Activated T-cell treated with anti-CD3 and anti-CD28 coated beads for 4 hours (primary cell): ENCODE measurements around the gene STXBP2.
"Not testable (repeated sequence)": the region's sequence is repeated elsewhere in the genome, so short reads cannot be mapped to it uniquely, and the experiment has no call there.

Experiments
- DNase-seq: peaks from one replicate; pipeline ENCODE4 v3.0.0-alpha.2; 2020

Gene STXBP2

DNA sequence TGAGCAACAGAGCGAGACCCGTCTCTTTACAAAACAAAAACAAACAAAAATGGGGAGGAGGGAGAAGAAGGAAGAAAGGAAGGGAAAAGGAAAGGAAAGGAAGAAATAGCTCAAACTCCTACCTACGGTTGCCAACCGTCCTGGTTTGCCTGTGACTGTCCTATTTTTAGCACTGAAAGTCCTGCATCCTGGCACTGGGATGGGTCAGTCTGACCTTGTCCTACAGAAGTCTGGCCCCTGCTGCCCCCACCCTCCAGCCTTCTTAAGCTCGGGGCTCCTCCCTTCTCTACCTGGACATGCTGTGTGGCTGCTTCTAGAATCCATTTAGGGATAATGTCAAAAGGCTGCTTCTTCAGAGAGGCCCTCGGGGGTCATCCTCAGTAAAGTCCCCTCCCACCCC is 1.2 kb upstream of the STXBP2 start:
- DNase-seq = no peak

DNA sequence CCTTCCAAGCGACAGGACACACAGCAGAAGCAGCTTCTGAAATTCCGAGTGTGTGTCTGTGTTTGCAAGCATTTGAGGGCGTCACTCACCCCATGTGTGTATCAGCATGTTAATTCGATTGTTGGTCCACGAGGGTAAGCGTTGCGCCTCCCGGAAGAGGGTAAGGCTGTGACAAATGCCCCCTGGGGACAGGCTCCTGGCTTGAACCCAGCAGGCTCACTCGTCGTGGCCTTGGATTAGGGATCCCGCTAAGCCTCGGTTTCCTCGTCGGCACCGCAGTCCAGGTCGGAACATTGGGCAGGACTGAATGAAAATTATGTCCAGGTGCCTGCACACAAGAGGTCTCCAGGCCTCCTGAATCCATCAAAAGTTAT is 606 bp upstream of the STXBP2 start:
- DNase-seq = no peak

DNA sequence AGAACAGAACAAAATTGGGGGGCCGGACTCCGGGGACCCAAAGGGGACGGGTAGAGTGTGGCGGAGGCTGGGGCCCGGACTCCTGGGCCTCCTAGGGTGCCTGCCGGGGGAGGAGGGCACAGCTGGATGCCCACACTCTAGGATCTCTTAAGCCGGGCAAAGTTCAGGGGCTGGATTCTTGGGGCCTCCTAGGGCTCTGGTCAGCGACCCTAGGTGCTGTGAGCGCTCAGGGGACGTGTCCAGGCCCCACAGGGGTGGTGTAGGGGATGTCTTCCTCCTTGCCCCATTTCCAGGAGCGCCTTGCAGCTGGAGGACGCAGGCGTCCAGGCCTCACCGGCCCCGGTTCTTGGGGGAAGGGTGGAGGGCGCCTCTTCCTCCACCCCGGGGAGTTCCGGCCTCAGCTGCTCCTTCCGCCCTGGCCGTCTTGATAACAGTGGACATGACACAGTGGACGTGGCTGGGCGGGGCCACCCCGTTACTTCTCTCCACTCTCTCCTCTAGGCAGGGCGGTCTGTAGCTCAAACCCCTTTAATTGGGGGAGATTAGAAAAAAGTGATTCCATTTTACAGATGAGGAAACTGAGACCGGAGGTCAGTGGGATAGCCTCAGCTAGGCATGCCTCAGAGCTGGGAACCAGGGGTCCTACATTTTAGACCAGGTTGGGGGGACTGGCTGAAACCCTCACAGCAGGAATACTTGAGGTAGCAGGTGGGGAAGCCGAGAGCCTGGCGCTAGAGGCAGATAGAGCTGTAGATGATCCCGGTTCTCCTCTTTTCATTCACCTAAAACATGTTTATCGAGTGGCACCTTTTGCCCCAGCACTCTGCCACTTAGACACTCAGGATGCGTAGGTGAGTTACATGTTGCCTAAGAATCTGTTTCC is 705 bp downstream of the STXBP2 start:
- DNase-seq = no peak

DNA sequence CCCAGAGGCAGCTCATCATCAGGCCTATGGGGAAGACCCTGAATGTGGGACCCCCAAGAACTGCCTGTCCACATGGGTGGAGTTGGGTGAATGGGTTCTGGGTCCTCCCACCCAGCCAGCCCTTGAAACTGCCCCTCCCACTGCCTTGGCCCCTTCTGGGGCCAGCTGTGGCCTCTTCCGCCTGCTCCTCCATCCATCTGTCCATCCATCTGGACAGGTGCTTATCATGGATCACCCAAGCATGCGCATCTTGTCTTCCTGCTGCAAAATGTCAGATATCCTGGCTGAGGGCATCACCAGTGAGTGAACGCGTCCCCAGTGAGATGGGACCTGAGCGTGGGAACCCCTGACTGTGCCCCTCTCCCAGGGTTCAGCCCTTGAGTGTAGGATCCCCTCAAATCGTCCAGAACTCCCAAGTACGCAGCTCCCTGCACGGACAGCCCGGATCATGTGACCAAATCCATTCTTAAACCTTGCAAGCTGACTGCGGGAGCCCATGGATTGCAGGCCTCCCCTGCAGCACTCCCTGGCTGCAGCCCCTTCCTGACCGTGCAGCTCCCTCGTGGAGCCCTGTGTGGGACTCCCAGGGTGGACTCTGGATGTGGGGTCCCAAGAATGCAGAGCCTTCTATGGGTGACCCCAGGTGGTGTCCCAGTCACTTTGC is 2.0 kb downstream of the STXBP2 start:
- DNase-seq = no peak

DNA sequence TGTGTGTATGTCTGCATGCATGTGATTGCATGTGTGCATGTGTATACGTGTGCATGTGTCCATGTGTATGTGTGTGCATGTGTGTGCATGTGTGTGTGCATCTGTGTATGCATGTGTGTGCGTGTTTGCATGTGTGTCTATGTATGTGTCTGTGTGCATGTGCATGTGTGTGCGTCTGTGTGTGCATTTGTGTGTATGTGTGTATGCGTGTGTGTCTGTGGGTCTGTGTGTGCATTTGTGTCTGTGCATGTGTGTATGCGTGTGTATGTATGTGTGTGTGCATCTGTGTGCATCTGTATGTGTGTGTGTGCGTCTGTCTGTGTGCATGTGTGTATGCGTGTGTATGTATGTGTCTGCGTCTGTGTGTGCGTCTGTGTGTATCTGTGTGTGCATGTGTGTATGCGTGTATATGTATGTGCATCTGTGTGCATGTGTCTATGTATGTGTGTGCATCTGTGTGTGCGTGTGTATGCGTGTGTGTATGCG is 3.0 kb downstream of the STXBP2 start:
- no peak for DNase-seq

DNA sequence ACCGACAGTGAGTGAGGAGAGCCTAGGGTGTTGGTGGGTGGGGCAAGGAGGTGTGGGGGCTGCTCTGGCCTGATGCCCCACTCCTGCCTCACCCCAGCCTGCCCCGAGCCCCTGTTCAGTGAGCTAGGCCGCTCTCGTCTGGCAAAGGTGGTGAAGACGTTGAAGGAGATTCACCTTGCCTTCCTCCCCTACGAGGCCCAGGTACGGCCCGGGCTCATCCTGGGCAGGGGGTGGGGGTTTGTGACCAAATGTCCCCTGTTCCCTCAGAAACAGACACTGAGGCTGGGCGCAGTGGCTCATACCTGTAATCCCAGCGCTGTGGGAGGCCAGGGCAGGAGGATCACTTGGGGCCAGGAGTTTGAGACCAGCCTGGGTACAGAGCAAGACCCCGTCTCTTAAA is 3.9 kb downstream of the STXBP2 start:
- no peak for DNase-seq

DNA sequence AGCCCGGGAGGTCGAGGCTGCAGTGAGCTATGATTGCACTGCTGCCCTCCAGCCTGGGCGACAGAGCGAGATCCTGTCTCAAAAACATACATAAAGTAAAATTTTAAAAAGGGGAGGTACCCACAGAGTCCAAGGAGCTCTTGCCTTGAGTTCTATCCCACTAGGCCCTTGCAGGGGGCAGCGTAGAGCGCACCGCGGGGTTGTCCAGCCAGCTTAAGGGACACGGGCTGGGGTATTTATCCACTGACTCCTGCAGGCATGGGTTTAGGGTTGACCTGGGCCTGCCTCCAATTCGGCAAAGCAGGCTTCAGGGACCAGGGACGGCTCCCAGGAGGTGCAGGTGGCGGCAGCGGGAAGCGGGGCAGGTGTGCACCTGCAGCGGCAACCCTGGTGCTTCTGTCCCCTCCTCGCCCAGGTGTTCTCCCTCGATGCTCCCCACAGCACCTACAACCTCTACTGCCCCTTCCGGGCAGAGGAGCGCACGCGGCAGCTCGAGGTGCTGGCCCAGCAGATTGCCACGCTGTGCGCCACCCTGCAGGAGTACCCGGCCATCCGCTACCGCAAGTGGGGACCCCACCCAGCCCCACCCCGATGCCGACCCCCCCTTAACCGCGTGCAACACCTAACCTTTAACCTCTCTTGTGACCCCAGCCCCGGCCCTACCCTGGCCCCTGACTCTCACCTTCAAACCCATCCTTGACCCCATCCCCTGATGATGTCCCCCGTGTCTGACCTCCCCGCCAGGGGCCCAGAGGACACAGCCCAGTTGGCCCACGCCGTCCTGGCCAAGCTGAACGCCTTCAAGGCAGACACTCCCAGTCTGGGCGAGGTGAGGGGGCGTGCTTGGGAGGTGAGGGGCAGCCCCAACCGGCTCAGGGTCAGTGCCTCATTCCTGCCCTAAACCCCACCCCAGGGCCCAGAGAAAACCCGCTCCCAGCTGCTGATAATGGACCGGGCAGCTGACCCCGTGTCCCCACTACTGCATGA is 4.7 kb downstream of the STXBP2 start:
- DNase-seq = no peak

DNA sequence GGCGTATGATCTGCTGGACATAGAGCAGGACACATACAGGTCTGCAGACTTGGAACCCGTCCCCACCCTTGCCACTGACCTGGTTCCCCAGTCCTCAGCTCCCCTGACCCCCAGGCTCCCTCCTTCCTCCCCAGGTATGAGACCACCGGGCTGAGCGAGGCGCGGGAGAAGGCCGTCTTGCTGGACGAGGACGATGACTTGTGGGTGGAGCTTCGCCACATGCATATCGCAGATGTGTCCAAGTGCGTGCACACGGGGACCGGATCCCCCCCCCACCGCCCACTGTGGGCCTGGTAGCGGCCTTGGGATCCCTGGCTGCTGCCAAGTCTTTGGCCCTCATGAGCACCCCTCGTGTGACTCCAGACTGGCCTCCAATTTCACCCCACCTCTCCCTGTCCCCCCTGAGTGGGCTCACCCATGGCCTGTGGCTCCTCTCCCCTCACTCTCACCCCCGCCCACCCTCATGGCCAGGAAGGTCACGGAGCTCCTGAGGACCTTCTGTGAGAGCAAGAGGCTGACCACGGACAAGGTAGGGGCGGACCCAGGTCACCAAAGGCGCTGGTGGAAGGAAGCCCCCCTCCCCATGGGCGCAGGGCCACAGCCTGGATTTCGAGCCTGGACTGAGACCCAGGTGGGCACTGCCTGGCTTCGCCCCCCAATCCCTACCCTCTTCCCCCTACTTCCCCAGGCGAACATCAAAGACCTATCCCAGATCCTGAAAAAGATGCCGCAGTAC is 5.6 kb downstream of the STXBP2 start:
- DNase-seq = no peak

DNA sequence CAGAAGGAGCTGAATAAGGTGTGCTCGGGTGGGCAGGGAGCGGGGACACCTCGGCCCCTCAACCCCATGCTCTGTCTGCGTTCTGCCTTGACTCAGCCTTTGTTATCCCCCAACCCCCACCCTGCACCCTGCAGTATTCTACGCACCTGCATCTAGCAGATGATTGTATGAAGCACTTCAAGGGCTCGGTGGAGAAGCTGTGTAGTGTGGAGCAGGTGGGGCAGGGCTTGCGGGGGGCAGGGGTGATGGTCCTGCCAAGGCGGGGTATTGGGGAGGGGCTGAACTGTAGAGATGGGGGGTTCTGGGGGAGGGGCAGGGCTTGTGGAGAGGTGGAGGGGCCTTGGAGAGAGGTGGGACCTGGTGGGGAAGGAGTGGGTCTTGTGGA is 6.1 kb downstream of the STXBP2 start:
- DNase-seq = no peak

DNA sequence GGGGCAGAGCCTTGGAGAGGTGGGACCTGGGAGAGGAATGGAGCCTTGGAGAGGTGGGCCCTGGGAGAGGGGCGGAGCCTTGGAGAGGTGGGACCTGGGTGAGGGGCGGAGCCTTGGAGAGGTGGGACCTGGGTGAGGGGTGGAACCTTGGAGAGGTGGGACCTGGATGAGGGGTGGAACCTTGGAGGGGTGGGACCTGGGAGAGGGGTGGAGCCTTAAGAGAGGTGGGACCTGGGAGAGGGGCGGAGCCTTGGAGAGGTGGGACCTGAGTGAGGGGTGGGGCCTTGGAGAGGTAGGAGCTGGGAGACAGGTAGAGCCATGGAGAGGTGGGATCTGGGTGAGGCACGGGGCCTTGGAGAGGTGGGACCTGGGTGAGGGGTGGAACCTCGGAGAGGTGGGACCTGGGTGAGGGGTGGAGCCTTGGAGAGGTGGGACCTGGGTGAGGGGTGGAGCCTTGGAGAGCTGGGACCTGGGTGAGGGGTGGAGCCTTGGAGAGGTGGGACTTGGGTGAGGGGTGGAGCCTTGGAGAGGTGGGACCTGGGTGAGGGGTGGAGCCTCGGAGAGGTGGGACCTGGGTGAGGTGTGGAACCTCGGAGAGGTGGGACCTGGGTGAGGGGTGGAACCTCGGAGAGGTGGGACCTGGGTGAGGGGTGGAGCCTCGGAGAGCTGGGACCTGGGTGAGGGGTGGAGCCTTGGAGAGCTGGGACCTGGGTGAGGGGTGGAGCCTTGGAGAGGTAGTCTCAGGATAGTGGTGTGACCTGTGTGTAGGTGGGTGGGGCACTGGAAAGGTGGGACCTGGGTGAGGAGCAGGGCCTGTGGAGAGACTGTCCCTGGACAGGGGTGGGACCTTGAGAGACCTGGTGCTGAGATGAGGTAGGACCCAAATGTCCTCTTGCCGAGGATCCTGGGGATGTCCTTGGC is 7.0 kb downstream of the STXBP2 start:
- not testable (repeated sequence) for DNase-seq

DNA sequence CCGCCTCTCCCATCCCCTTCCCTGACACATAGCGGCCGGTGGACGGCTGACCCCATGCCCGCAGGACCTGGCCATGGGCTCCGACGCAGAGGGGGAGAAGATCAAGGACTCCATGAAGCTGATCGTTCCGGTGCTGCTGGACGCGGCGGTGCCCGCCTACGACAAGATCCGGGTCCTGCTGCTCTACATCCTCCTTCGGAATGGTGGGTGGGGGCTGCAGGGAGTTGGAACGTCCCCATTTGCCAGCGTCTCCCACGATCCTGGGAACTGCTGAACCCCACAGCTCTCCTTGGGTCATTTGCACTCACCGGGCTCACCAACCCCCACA is 7.6 kb downstream of the STXBP2 start:
- no peak for DNase-seq

DNA sequence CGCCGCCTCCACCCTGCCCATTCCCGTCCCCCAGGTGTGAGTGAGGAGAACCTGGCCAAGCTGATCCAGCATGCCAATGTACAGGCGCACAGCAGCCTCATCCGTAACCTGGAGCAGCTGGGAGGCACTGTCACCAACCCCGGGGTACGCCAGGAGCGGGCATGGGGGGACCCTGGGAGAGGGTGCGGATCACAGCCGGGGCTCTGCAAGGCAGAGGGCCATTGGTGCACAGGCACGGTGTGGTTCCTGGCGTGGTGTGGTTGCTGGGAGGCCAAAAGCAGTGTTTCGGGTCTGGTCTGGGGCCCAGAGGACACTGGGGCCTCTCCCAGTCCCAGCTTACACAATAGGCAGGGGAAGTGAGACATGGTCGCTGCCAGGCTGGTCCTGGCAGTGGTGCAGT is 8.3 kb downstream of the STXBP2 start:
- no peak for DNase-seq

DNA sequence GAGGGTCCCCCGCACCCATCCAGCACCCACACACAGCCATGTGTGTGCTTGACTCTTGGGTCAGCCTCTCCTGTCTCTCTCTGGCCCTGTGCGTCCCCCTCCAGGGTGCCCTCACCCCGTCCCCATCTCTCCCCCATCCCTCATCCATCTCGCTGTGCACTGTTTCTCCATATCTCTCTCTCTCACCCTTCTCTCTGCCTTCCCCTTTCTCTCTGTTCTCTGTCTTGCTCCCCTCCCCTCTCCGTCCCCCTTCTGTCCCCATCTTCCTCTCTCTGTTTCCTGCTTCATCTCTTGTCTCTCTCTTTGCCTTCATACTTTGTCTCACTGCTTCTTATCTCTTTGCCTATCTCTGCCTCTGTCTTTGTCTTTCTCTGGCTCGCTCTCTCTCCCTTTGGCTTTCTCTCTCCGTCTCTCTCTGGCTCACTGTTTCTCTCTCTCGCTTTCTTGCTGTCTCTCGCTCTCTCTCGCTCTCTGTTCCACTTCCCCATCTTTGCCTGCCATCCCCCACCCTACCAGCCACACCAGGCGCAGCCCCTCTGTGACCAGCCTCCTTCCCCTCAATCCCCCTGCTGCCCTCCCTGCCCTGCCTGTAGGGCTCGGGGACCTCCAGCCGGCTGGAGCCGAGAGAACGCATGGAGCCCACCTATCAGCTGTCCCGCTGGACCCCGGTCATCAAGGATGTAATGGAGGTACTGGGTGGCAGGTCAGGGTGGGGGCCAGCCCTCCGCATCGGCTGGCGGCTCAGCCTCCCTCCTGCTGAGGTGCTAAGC is 8.9 kb downstream of the STXBP2 start:
- DNase-seq = no peak

DNA sequence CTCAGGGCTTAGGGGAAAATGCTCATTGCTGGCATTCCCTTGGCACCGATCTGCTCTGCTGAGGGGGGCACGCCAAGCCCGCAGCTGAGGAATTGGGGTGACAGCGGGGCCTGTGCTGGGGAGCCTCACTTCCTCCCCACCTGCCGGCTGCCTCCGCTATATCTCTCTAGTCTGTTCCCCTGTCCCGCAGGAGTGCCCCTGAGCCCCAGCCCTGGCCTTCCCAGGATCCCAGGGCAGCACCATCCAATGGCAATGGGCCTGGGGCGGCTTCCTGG is 9.5 kb downstream of the STXBP2 start:
- DNase-seq = no peak

DNA sequence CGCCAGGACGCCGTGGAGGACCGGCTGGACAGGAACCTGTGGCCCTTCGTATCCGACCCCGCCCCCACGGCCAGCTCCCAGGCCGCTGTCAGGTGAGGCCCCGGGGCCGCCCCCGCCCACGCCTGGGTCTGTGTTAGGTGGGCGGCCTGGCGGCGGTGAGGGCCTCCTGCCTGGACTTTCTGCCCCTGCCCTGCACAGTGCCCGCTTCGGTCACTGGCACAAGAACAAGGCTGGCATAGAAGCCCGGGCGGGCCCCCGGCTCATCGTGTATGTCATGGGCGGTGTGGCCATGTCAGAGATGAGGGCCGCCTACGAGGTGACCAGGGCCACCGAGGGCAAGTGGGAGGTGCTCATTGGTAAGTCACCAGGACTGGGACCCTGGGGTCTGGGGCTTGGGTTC is 10.2 kb downstream of the STXBP2 start:
- DNase-seq = no peak

DNA sequence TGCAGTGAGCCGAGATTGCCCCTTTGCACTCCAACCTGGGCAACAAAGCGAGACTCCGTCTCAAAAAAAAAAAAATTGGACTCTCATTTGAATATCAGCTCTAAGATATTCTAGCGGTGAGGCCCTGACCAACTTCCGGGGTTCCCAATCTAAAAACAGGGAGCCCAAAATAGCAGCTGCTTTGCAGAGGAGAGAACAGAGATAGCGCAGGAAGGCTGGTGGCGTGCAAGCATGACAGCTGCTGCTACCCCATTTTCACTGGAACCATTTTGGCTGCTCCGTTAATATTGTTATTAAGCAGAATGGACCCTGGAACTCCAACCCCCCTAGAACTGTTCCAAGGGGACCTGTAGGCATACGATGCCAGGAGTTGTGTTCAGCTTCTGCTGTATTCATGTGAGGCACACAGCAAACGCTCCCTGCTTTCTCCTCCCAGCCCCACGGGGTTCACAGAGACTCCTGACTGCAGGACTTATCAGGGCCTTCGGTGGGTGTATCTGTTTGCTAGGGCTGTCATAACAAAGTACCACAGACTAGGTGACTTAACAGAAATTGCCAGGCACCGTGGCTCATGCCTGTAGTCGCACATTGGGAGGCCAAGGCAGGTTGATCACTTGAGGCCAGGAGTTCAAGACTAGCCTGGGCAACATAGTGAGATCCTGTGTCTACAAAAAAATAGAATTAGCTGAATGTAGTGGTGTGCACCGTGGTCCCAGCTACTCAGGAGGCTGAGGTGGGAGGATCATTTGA is 11.5 kb downstream of the STXBP2 start:
- no peak for DNase-seq

DNA sequence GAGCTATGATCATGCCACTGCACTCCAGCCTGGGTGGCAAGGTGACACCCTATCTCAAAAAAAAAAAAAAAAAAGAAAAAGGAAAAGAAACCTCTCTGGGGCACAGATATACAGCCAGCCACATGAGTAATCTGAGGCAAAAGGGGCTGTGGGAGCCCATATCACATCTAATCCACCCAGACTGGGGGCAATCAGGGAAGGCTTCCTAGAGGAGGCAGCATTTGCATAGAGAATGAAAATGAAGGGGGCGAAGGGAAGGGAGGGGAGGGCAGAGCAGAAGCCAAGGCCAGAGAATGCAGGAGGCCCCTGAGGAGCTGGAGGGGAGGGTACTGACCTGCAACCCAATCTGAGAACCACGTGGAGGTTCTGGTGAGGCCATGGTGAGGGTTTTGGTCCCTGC is 13.2 kb downstream of the STXBP2 start:
- no peak for DNase-seq

DNA sequence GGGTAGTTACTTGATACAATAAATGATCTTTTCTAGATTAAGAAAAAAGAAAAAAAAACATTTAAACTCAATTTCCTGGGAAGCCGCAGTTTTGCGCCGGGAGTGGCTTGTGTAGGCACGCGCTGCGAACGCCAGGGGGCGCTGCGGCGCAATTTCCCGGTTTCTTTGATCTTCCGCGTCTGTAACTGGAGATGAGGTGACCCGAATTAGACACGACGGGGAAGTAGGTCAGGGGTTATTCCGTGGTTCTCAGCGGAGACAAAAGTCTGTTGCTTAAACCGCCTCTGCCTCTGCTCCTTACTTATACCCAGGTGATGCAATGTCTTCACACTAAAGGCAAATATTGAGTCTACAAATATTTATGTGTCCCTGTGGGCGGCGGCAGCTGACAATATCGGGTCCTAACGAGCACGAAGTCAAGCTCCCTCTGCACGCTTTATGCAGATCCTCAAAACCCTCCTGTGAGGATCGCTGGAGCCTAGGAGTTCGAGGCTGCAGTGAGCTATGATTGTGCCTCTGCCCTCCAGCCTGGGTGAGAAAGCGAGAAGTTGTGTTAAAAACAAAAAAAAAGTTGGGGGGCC is 15.2 kb downstream of the STXBP2 start:
- DNase-seq = peak; percentile 88

DNA sequence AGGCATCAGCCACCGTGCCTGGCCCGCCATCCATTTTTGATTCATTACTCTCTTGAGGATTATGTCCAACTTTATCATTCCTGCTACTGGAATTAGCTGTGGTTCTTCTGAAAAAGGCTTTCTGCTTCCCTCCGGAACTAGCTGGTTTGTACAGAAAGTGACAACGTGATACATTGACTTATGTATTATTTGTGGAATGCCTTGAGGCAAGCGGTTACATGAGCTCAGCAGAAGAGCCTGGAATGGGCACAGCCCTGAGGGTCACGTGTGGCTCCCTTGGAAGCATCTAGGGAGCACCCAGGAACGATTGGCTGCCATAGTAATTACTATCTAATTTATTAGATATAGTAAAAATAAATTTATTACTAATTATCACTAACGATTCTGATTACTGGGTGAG is 17.5 kb downstream of the STXBP2 start:
- no peak for DNase-seq

DNA sequence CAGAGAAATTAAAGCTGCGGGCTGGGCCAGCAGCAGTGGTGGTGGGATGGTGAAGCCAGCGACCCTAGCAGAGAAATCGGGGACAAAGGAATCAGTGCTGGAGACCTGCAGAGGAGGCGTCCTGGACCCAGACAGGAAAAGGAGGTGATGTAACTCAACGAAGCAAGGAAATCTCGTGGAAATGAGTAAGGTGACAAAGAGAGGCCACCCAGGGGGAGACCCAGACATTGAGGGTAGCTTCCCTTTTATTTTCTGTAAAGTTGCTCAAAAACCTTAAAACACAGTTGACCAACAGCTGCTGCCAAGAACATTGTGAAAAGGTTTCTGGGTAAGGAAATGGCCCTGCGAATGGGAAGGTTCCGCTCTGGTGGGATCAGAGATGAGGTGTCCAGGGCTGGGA is 18.7 kb downstream of the STXBP2 start:
- DNase-seq = no peak
